GM21528 (cell line): ENCODE results near the gene PHAF1.

ENCODE experiments used
- ATAC-seq: cut with Tn5 transposase; IDR thresholded peaks from one replicate; pipeline ENCODE4 v1.9.1; 2021; ENCODE audit warnings: mild to moderate bottlenecking, moderate library complexity; ENCODE audit not compliant: unreplicated experiment, low FRiP score

Gene PHAF1

GRCh38 chr16:67161595-67162058 is 51.9 kb downstream of the PHAF1 start:
- ATAC-seq, result no peak

GRCh38 chr16:67162506-67163163 is 52.9 kb downstream of the PHAF1 start:
- no peak for ATAC-seq

- no peak for ATAC-seq
These were observed 53.6 kb downstream of the PHAF1 start for GRCh38 chr16:67163164-67163998.

GRCh38 chr16:67163999-67164558 is 54.3 kb downstream of the PHAF1 start:
- no peak for ATAC-seq

GRCh38 chr16:67164599-67165061 is 54.9 kb downstream of the PHAF1 start, which contains the start of gene HSF4:
Gene HSF4, plus strand, starts transcription at chr16:67164745. Its CDS starts 67 bp downstream, at chr16:67164812.
- ATAC-seq, result no peak

- ATAC-seq, result no peak
These were observed 55.7 kb downstream of the PHAF1 start for GRCh38 chr16:67165121-67166078.

- ATAC-seq, result no peak
These were observed 56.4 kb downstream of the PHAF1 start for GRCh38 chr16:67166110-67166547.

GRCh38 chr16:67166598-67167168 is 56.9 kb downstream of the PHAF1 start:
- ATAC-seq, result no peak

DNA sequence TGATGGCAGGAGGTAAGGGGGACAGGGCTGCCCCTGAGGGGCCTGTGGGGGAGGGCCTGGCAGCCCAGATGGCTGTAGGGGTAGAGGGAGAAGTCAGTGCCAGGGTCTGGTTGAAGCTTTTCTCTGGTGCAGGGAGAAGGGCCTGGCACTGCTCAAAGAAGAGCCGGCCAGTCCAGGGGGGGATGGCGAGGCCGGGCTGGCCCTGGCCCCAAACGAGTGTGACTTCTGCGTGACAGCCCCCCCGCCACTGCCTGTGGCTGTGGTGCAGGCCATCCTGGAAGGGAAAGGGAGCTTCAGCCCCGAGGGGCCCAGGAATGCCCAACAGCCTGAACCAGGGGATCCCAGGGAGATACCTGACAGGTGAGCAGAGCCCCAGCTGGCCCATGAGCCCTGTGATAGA is 57.8 kb downstream of the PHAF1 start:
- ATAC-seq, result no peak

GRCh38 chr16:67169011-67169451 is 59.3 kb downstream of the PHAF1 start:
- no peak for ATAC-seq

DNA sequence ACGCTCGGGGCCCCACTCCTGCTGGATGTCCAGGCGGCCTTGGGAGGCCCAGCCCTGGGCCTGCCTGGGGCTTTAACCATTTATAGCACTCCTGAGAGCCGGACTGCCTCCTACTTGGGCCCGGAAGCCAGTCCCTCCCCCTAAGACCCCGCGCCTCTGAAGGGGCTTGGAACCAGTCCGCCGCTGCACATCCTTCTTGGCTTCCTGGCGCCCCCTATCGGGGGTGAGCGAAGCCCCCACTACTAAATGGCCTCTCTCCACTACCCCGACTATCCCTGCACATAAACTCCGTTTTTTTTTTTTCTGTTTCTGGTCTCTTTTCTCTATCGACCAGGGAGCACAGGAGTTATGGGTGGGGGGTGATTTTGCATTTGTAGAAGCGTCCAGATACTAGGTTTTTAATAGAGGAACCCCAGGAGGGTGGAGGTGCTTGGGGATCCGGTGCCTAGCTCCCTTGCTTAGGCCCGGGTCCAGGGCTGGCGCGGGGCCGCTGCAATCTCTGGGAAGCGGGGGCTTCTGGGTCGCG is 60.0 kb downstream of the PHAF1 start:
- ATAC-seq, result no peak

GRCh38 chr16:67170168-67170948 is 60.6 kb downstream of the PHAF1 start, which contains the start of gene NOL3:
Gene NOL3, plus strand, starts transcription at chr16:67170538.
- ATAC-seq, result peak; percentile 39

DNA sequence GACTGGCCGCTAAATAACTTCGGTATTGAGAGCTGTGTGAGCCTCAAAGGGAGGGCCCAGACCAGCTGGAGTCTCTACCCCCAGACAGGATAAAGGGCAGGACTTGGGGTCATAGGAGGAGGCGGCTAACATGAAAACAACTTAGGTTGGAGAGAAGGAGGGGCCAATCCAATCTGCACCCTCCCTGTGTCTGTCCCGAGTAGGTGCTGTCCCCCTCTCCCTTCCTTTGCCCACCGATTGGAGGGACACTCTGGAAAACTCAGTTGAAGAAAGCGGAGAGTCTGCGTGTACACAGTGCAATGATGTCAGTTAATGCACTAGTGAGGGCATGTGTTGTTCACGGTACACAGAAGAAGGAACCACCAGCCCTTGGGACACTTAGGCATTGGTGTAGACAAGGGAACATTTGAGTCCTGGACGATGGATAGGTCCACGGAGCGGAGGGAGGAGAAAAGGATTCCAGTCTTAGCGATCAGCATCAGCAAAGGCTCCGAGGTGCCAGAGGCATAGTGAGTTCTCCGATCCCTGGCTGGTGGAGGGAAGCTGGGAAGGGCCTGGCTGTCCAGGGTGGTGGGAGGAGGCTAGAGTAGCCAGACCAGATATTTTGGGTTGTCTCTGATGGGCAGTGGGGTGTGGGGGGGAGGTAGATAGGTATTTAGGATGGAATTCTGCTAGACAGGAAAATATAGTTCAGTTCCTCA is 61.4 kb downstream of the PHAF1 start:
- ATAC-seq, result no peak

DNA sequence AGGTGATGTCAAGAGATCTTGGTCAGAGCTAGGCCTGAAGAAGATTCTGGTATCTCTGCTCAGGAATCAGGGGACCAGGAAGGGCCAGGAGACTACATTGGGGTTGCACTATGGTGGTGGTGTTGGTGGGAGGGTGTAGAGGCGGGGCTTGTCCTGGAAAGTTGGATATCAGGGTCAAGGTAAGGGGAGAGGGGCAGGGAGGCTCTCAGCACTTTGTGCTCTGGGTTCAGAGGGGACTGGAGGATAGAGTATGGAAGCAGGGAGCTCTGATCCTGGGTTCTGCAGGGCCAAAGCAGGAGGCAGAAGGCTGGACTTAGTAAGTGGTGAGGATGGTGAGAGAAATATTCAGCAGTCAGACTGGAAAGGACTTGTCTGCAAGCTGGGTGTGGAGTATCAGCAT is 63.6 kb downstream of the PHAF1 start:
- no peak for ATAC-seq

DNA sequence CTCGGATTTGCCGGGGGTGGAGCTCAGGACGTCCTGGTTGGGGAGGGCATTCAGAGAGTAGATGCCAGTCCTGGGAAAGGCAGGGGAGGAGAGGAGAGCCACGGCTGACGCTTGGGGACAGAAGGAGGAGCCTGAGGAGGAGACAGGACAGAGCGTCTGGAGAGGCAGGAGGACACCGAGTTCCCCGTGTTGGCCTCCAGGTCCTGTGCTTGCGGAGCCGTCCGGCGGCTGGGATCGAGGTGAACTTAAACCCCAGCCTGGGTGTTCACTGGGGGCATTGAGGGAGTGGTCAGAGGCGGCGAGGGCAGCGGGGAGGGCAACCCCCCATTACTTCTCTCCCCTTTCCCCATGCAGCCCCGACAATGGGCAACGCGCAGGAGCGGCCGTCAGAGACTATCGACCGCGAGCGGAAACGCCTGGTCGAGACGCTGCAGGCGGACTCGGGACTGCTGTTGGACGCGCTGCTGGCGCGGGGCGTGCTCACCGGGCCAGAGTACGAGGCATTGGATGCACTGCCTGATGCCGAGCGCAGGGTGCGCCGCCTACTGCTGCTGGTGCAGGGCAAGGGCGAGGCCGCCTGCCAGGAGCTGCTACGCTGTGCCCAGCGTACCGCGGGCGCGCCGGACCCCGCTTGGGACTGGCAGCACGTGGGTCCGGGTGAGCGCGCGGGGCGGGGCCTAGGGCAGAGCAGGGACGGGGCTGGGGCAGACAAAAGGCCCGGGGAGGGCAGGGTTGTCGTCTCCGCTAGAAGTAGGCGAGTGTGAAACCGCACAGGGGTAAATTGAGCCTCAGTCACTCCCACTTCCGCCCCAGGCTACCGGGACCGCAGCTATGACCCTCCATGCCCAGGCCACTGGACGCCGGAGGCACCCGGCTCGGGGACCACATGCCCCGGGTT is 64.3 kb downstream of the PHAF1 start:
- ATAC-seq, result no peak

- no peak for ATAC-seq
These were observed 65.0 kb downstream of the PHAF1 start for GRCh38 chr16:67174706-67175231.

DNA sequence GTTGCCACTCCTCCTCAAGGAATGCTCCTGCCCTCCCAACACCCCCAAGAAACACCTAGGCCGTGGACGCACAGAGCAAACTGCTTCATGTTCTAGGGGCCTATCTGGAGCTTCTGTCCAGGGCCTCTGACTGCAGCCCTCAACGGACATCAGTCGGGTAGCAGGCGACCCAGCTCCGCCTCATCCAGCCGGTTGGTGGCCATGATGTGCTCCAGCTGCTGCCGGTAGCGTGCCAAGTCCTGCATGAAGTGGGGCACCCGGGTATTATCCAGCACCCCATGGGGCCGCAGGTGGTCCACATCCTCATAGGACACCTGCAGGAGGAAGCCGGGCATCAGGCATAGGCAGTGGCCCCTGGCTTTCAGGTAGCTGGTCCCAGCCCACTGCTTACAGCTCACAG is 66.9 kb downstream of the PHAF1 start:
- ATAC-seq, result no peak
